Central memory CD4-positive, alpha-beta T cell (primary cell): Measurements from ENCODE around the gene FAM50B.

Experiments
- DNase-seq: peaks from one replicate; pipeline ENCODE4 v3.0.0; 2022

Gene FAM50B

GRCh38 chr6:3898265-3898994, 49.3 kb downstream of the FAM50B start:
- no peak for DNase-seq

GRCh38 chr6:3899061-3899460, 49.9 kb downstream of the FAM50B start:
- DNase-seq: no peak

GRCh38 chr6:3899970-3900439, 50.8 kb downstream of the FAM50B start:
- DNase-seq: no peak
